DMS153 (cell line): ENCODE data around the gene WFDC2.
"Not testable (repeated sequence)": the region's sequence is repeated elsewhere in the genome, so short reads cannot be mapped to it uniquely, and the experiment has no call there.

Experiments used
- DNase-seq: peaks from one replicate; lab custom pipeline; 2025; lab: John Stamatoyannopoulos, UW

WFDC2 gene

GRCh38 chr20:45452238-45452637 is 17.3 kb upstream of the WFDC2 start:
- no peak for DNase-seq

GRCh38 chr20:45452772-45453691 is 16.5 kb upstream of the WFDC2 start:
- DNase-seq, result no peak

GRCh38 chr20:45456632-45457031 is 12.9 kb upstream of the WFDC2 start:
- DNase-seq, result peak; percentile 62

- DNase-seq, result no peak
Observed at GRCh38 chr20:45459606-45460005, 9.9 kb upstream of the WFDC2 start.

GRCh38 chr20:45461225-45461624 is 8.3 kb upstream of the WFDC2 start:
- no peak for DNase-seq

GRCh38 chr20:45462711-45463509 is 6.6 kb upstream of the WFDC2 start:
- DNase-seq, result no peak

- no peak for DNase-seq
Observed at GRCh38 chr20:45463709-45464108, 5.8 kb upstream of the WFDC2 start.

- no peak for DNase-seq
Observed at GRCh38 chr20:45465491-45466266, 3.9 kb upstream of the WFDC2 start.

- no peak for DNase-seq
Observed at GRCh38 chr20:45467172-45467571, 2.4 kb upstream of the WFDC2 start.

- DNase-seq, result peak; percentile 86
Observed at GRCh38 chr20:45467861-45468260, 1.7 kb upstream of the WFDC2 start.

GRCh38 chr20:45470262-45470931 is 844 bp downstream of the WFDC2 start:
- DNase-seq, result peak; percentile 55

GRCh38 chr20:45470937-45471336 is 1.4 kb downstream of the WFDC2 start:
- no peak for DNase-seq

GRCh38 chr20:45472286-45472685 is 2.7 kb downstream of the WFDC2 start:
- DNase-seq, result not testable (repeated sequence)

GRCh38 chr20:45477530-45478148 is 8.1 kb downstream of the WFDC2 start:
- DNase-seq, result peak; percentile 16

- no peak for DNase-seq
Observed at GRCh38 chr20:45479822-45480221, 10.3 kb downstream of the WFDC2 start.

- DNase-seq, result no peak
Observed at GRCh38 chr20:45484676-45485075, 15.1 kb downstream of the WFDC2 start.

GRCh38 chr20:45485388-45485787 is 15.8 kb downstream of the WFDC2 start:
- DNase-seq, result no peak

GRCh38 chr20:45487231-45487635 is 17.7 kb downstream of the WFDC2 start:
- DNase-seq, result no peak

- no peak for DNase-seq
Observed at GRCh38 chr20:45489083-45489531, 19.6 kb downstream of the WFDC2 start.

- DNase-seq, result no peak
Observed at GRCh38 chr20:45495501-45495941, 26.0 kb downstream of the WFDC2 start.

- no peak for DNase-seq
Observed at GRCh38 chr20:45496166-45496565, 26.6 kb downstream of the WFDC2 start.
